GM12864 (cell line): Measurements from ENCODE around the gene SLC39A11.

Experiments used
- DNase-seq: peaks from one replicate; pipeline ENCODE4 v3.0.0-alpha.2; 2011; ENCODE audit warnings: low read depth
- H3K4me3 ChIP-seq: 2 replicates; pipeline ENCODE4 v1.5.1; 2011; ENCODE audit warnings: mild to moderate bottlenecking, low read depth, low read length, control low read depth
- CTCF ChIP-seq: IDR thresholded peaks from 2 replicates; pipeline ENCODE4 v1.5.1; 2011; ENCODE audit warnings: low read depth, mild to moderate bottlenecking, moderate library complexity, low read length, control low read depth, inconsistent platforms; ENCODE audit errors: missing control alignments

Gene SLC39A11

GRCh38 chr17:72797142-72797541, 295.3 kb downstream of the SLC39A11 start:
- no peak for DNase-seq
- no peak overlapping the region for H3K4me3 ChIP-seq
- no peak for TF ChIP-seq CTCF

- no peak overlapping the region for H3K4me3 ChIP-seq
- TF ChIP-seq CTCF, result no peak
- DNase-seq, result no peak
These were observed 296.5 kb downstream of the SLC39A11 start for GRCh38 chr17:72795941-72796340.

DNA sequence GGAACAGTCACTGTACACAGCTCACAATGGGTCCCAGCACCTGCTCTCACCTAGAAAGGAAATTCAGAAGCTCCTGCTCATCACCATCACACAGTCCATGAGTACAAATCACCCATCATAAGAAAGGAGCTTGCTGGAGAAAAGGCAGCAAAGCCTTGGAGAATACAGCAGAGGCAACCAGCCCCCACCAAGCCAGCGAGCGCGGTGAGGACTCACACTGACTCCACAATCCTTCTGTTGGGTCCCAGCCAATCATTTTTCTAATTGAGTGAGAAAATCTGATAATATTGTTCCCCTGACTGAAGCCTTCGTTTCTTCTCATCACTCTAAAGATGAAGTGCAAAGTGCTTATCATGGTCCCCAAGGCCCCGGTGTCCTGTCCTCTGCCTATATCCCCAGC, 298.3 kb downstream of the SLC39A11 start:
- TF ChIP-seq CTCF, result no peak
- DNase-seq, result no peak
- no peak overlapping the region for H3K4me3 ChIP-seq

GRCh38 chr17:72792771-72793170, 299.7 kb downstream of the SLC39A11 start:
- DNase-seq, result no peak
- no peak overlapping the region for H3K4me3 ChIP-seq
- no peak for TF ChIP-seq CTCF

DNA sequence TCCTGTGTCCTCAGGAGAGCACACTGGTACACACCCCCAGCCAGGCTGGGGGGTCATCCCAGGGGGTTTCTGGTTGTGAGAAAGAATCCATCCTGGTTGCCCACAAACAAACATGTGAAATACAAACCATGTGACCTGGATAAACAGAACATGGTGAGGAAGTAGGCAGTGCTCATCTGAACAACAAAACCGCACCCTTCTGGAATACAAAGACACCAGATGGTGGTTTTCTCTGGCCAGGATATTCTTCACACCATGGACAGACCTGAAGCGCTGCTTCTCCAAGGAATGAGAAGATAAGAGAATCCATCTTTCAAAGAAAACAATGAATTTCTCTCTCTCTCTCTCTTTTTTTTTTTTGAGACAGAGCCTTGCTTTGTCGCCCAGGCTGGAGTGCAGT, 302.3 kb downstream of the SLC39A11 start:
- TF ChIP-seq CTCF, result no peak
- H3K4me3 ChIP-seq, result no peak overlapping the region
- no peak for DNase-seq

DNA sequence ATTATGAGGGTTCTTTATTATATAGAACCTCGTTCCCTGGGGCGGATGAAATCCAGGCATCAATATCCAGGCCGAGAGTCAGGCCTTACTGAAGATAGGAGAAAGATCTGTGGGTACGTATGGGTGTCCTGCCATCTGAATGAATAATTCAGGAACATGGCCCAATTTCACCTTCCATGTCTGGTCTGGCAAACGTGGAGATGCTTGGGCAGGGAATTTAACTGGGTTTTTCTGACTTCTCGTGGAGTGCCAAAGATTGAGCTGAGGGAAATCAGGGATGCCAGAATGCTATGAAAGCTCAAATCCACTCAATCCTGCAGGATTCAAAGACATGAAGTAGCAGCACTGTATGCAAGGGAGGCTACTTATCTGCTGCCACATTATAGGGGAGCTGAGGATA, 302.8 kb downstream of the SLC39A11 start:
- DNase-seq, result no peak
- no peak overlapping the region for H3K4me3 ChIP-seq
- TF ChIP-seq CTCF, result no peak

DNA sequence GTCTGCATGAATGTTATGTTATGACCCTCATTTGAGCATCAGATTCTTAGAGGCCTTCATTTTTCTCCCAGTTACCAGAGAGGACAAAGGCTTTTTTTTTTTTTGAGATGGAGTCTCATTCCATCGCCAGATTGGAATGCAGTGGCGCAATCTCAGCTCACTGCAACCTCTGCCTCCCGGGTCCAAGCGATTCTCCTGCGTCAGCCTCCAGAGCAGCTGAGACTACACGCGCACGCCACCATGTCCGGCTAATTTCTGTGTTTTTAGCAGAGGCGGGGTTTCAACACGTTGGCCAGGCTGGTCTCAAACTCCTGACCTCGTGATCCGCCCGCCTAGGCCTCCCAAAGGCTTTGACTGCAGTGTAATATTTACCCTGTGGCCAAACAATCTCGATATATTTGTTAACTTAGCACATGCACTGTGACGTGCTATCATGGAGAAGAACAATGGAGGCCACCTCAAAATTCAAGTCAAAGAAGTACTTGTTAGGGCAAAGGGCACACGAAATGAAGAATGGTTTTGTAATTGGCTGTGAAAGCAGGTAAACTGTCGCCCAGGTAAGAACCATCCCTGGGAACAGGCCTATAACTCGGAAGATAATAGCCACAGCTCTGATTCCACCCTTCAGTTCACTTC, 303.4 kb downstream of the SLC39A11 start:
- no peak overlapping the region for H3K4me3 ChIP-seq
- no peak for TF ChIP-seq CTCF
- no peak for DNase-seq
